Measurements from ENCODE around the gene ARID5A. TPM values are rescaled to one million over a fixed set of nuclear protein-coding genes. Genes with fewer than 3 reads are reported as not detected.

The ARID5A gene
- total and polyA plus RNA-seq, 10 of the 15 experiments (the other 5 are each of a cell fraction or from before 2014, with no cell fraction given), result 0.76 to 87.1 (median 37.6) TPM

- TF ChIP-seq E2F4 (IDR thresholded peaks at IDR 0.05; ENCODE audit: low read depth, low read length), result no peak
- TF ChIP-seq STAT3 (IDR thresholded peaks at IDR 0.05; ENCODE audit: low read depth, low read length), result no peak
- TF ChIP-seq CEBPZ (IDR thresholded peaks at IDR 0.05; ENCODE audit: low read depth, low read length), result no peak
- TF ChIP-seq RELA (IDR thresholded peaks at IDR 0.05; ENCODE audit: borderline replicate concordance, partially characterized antibody), result peak; percentile 75
- peak; percentile 80 for TF ChIP-seq ZSCAN29 (IDR thresholded peaks at IDR 0.05)
- no peak for TF ChIP-seq IRF5 (IDR thresholded peaks at IDR 0.05; ENCODE audit: borderline replicate concordance)
- peak; percentile 73 for TF ChIP-seq POLR2A (IDR thresholded peaks at IDR 0.05; ENCODE audit: low read depth, low read length)
- no peak for TF ChIP-seq SMAD5 (IDR thresholded peaks at IDR 0.05; ENCODE audit: low read depth)
- peak; percentile 39 for TF ChIP-seq SKIL (IDR thresholded peaks at IDR 0.05; ENCODE audit: low read depth, poor library complexity, severe bottlenecking)
- no peak for TF ChIP-seq CUX1 (IDR thresholded peaks at IDR 0.05; ENCODE audit: insufficient replicate concordance, low read depth, low read length)
- no peak for TF ChIP-seq ZBTB4 (CRISPR knock-in tag; IDR thresholded peaks at IDR 0.05)
These were observed 9.1 kb upstream of the ARID5A start (continued) for GRCh38 chr2:96527286-96528005.

Data from GM12878 (cell line).